Right kidney (tissue), 1 donor: Measurements from ENCODE around the gene PIGQ.

ENCODE experiments used
- DNase-seq: peaks from one replicate; pipeline ENCODE4 v3.0.0-alpha.2; 2016

Gene PIGQ

GRCh38 chr16:566475-567372 lies 3.0 kb upstream of the PIGQ start, which contains the start of gene NHLRC4:
Gene NHLRC4 (plus strand): TSS chr16:567005. CDS start chr16:568048, 1,043 bp downstream.
- no peak for DNase-seq

DNA sequence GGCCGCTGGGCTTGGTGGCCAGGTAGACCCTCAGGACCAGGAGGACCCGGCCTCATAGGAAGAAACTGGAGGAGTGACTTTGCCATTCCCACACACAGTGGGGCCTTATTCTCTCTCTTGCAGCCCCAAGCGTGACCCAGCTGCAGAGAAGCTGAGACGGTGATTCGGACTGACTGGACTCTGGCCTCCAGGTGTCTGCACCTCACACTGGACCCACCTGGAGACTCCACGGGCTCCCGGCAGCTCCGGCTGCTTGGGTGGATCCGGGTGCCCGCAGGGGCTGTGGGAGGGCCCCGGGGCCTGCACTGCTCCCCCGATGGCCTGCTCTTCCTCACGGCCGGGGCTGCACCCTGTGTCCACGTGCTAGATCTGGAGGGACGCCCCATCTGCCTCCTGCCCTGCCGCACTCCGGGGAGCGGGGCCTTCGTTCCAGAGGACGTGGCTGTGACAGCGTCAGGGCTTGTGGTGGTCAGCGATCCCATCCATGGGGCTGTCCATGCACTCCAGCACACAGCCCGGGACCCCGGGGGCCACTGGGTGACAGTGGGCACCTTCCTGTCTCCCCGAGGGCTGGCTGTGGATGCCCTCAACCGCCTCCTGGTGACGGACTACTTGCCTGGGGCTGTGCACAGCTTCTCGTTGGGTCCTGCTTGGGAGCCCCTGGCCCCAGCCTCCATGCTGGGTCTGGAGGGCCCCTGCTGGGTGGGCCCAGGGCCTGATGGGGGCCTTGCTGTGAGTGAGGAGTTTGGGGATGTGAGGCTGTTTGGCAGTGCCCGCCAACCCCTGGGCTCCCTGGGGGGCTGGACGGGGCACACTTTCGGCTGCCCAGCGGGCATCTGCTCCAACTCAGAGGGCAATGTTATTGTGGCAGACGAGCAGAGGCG lies 2.2 kb upstream of the PIGQ start:
- no peak for DNase-seq

DNA sequence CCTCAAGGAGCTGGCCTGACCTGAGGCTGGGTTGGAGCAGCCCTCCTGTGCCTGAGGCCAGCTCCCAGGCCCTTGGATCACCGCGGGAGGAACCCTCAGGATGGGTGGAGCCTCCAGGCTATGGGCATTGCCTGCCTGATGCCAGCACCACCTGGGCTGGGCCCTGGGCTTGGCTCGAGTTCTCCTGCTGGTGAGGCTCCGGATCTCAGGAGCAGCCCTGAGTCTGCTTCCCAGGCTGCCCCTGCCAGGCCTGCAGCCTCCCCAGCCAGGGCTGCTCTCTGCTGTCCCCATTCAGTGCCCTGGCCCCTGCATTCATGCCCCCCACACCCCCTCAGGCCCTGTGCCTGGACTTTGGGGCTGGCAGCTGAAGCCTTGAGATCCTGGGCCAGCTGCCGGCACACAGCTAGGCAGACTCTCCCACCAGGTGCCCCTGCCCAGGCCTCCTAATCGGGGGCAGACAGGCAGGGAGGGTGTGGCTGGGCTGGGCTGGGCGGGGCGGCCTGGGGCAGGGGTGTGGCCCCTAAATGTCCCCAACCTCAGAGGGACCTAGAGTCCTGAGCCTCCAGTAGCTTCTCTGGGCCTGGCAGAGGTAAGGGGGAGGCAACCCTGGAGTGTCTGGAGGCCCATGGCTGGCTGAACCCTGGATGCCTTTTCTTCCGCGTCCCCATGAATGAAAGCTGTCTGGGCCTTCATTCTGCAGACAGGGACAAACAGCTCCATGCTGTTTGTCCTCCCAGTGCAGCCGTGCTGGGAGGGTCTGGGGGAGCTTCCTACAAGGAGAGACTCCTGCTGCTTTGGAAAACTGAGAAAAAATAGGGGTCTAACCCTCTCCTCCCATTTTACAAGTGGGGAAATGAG lies 1.1 kb upstream of the PIGQ start:
- DNase-seq = no peak

DNA sequence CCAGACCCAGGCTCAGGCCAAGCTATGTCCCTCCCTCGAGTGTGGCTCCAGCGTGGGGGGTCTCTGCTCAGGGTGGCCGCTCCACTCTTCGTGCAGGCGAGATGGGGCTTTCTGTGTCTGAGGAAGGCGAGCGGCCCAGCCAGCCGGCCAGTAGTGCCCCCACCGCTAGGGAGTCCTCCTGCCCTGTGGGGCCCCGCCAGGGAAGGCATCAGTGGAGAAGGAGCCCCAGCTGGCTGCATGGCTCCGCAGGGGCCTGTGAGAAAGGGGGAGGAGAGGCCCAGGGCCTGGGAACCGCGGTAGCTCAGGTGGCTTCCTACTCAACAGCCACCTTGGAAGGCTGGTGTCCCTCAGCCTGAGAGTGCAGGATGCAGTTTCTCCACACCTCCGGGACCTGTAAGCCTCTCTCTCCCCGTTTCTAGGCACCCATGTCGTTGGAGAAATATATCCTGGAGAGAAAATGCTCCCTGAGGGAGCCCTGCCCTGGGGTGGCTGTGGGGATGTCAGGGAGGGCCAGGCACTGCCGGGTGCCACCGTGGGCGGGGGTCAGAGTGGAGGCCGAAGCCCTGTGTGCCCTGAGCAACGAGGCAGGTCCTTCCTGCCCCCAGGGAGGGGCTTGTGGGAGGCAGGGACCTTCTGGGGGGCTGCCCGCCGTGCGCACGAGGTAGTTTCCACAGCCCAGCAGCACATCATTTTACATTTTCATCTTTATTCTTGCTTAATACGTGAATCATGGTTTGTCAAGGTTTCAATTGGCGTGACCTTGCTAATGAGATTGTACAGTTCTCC lies 3.3 kb downstream of the PIGQ start:
- no peak for DNase-seq

DNA sequence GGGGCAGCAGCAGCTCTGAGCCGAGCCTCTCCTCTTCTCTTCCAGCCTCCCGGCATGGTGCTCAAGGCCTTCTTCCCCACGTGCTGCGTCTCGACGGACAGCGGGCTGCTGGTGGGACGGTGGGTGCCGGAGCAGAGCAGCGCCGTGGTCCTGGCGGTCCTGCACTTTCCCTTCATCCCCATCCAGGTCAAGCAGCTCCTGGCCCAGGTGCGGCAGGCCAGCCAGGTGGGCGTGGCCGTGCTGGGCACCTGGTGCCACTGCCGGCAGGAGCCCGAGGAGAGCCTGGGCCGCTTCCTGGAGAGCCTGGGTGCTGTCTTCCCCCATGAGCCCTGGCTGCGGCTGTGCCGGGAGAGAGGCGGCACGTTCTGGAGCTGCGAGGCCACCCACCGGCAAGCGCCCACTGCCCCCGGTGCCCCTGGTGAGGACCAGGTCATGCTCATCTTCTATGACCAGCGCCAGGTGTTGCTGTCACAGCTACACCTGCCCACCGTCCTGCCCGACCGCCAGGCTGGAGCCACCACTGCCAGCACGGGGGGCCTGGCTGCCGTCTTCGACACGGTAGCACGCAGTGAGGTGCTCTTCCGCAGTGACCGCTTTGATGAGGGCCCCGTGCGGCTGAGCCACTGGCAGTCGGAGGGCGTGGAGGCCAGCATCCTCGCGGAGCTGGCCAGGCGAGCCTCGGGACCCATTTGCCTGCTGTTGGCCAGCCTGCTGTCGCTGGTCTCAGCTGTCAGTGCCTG lies 4.4 kb downstream of the PIGQ start:
- DNase-seq = no peak

GRCh38 chr16:575354-576196 lies 5.8 kb downstream of the PIGQ start:
- no peak for DNase-seq

DNA sequence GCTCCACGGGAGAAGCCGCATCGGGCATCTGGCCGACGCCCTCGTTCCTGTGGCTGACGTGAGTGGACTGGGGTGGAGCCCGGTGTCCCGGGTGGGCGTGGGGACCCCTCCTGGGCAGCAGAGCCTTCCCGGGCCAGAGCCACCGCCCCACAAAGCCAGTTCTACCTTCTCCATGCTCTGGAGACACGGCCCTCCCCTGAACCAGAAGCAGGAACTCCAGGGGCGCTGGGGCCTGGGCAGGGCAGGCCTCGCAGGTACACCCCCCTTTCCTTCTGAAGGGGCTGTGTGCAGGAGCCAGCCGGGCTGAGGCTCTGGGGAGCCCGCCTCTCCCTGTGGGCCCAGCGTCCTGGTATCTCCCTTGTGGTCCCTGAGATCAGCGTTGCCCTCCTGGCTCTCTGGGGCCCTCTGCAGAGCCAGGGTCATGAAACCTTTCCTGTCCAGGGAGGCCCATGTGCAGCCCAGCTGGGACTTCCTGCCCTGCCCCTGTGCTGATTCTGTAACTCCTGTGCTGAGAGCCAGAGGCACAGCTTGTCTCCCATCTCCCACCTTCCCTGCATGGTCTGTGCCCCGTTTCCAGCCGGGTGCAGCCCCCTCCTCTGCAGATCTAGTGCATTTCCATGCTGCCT lies 6.5 kb downstream of the PIGQ start:
- DNase-seq = no peak

DNA sequence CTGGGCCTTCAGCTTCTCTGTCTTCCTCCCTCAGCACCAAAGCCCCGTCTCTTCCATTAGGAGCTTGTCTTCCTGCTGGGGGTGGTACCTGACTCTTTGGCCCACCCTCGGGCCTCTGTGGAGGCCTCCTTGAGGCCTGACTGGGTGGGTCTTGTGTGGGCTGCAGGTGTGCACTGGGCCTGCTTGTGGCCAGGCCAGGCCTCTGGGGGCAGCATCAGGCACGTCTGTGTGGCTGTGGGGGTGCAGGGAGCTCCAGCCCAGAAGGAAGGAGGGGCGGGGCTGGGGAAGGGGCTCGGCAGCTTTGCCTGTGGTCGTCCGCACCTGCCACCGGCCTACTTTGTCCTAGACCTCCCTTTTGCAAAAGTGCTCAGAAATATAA lies 7.0 kb downstream of the PIGQ start:
- DNase-seq = no peak

GRCh38 chr16:577796-578195 lies 8.0 kb downstream of the PIGQ start:
- no peak for DNase-seq

GRCh38 chr16:578232-578869 lies 8.6 kb downstream of the PIGQ start:
- DNase-seq = no peak

- peak; percentile 67 for DNase-seq
Measured at GRCh38 chr16:578870-579405, 9.2 kb downstream of the PIGQ start.

DNA sequence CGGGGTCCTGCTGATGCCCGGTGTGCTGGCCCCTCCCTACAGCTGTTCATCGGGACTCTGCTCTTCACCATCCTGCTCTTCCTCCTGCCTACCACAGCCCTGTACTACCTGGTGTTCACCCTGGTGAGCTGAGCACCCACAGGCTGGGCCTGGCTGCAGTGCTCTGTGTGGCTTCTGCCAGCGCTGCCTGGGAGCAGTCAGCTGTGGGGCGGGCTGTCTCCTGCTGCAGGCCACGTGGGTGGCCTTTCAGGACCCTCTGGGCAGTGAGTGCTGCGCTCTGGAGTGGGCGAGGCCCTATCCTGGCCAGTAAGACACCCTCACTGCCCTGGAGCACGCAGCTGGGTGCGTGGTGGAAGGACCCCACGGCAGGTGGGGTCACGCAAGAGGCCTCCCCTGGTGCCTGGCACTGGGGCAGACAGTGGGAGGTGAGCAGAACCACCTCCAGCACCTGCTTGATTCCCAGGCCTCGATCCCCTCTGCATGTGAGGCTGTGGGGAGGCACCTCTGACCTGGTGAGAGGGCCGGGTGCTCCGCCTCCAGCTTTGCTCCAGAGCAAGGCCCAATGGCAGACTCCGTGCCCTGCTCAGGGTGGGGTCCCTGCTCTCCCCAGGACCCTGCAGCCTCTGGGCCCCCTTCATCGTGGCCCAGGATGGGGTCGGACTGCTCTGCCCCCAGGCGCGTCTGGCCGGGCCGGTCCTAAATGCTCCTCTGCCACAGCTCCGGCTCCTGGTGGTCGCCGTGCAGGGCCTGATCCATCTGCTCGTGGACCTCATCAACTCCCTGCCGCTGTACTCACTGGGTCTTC lies 10.6 kb downstream of the PIGQ start:
- no peak for DNase-seq

DNA sequence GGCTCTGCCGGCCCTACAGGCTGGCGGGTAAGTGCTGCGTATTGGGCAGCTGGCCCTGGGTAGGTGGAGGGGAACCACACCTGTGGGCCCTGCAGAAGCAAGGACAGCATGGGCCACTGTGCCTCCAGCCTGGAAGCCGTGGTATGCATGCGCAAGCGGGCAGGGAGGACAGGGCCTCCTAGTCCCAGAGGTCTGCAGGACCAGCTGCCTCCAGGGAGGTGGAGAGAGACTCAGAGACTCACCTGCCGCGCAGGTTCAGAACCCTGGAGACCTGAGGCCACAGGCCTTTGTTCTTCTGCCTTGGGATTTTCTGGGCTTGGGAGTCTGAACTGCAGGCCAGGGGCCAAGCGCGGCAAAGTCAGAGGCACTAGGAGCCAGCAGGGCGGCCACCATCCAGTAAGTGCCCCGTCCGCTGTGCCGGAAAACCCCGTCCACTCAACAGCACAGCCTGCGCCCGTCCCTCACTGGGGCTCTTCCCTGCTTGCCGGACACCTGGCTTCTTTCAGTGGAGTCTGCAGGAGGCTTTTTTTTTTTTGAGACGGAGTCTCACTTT lies 11.3 kb downstream of the PIGQ start:
- DNase-seq = no peak

DNA sequence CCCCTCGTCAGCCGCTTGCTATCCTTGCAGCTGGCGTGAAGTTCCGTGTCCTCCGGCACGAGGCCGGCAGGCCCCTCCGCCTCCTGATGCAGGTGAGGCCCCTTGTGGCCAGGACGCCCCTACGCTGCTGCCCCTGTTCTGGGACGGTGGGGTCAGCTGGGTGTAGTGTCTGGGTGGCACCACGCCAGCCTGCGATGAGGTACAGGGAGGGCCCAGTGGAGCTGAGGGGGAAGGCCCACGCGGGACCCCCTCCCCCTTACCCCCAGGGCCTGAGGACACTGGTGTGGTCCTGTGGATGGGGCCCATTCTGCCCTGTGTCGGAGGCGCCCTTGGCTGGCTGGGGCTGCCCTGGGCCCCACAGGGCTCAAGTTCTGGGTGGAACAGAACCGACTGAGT lies 12.4 kb downstream of the PIGQ start:
- no peak for DNase-seq

- DNase-seq = no peak
Measured at GRCh38 chr16:582614-583331, 13.0 kb downstream of the PIGQ start.

DNA sequence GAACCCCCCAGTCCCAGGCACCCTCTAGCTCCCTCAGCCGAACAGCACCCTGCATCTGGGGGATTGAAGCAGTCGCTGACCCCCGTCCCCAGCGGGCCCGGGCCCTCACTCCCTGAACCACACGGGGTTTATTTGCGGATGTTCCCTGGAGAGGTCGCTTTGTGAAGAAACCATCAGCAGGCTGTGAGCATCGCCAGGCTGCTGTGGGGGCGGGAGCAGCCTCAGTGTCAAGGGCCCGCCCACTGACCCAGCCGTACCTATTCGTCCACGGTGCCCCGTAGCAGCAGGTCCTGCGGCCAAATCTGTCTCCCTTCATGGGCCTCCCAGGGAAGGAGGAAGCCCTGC lies 13.7 kb downstream of the PIGQ start:
- DNase-seq = no peak
